HG03103 (cell line): ENCODE data around the gene TMC6.
"Not testable (repeated sequence)": the region's sequence is repeated elsewhere in the genome, so short reads cannot be mapped to it uniquely, and the experiment has no call there.

Experiments used
- ATAC-seq: cut with Tn5 transposase; IDR thresholded peaks from one replicate; pipeline ENCODE4 v1.9.1; 2021; ENCODE audit warnings: low read depth; ENCODE audit not compliant: unreplicated experiment

TMC6 gene, protein sequence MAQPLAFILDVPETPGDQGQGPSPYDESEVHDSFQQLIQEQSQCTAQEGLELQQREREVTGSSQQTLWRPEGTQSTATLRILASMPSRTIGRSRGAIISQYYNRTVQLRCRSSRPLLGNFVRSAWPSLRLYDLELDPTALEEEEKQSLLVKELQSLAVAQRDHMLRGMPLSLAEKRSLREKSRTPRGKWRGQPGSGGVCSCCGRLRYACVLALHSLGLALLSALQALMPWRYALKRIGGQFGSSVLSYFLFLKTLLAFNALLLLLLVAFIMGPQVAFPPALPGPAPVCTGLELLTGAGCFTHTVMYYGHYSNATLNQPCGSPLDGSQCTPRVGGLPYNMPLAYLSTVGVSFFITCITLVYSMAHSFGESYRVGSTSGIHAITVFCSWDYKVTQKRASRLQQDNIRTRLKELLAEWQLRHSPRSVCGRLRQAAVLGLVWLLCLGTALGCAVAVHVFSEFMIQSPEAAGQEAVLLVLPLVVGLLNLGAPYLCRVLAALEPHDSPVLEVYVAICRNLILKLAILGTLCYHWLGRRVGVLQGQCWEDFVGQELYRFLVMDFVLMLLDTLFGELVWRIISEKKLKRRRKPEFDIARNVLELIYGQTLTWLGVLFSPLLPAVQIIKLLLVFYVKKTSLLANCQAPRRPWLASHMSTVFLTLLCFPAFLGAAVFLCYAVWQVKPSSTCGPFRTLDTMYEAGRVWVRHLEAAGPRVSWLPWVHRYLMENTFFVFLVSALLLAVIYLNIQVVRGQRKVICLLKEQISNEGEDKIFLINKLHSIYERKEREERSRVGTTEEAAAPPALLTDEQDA

DNA sequence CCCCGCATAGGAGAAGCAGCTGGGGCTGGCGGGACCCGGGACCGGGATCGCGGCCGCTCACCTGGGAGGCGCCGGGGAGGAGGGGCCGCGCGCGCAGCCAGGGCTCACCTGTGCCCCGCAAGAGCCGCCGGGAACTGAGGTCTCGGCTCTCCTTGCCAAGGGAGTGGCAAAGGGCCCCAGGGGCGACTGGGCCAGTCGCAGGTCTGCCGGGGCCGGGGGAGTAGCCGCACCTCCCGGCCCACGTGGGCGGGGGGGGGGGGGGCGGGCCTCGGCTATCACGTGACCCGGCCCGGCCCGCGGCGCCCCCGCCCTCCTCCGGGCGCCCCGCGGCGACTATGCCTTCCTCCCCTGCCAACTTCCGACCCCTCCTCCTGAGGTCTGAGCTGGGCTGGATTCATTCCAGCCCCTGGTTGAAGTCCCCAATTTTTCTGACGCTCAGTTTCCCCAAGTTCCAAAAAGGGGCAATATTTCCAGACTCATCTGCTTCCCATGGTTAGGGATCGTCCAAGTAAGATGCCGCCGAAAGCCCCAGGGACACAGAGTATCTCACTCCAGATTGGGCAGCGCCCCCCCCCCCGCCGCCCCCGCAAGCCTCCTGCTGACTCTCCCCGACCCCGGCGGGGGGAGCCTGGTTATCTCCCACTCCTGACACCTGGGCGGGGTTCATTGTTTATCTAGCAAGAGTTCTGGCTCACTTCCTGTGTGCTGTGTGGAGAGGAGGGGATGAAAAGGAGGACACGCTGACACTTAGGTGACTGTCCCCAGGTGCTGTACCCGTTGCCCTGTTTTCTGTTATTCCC lies at the start of gene TMC6:
Gene TMC6 (minus strand): TSS at position 205 of the 800 bp plus-strand sequence. CDS start 1,923 bp downstream, outside the sequence.
- ATAC-seq = no peak

DNA sequence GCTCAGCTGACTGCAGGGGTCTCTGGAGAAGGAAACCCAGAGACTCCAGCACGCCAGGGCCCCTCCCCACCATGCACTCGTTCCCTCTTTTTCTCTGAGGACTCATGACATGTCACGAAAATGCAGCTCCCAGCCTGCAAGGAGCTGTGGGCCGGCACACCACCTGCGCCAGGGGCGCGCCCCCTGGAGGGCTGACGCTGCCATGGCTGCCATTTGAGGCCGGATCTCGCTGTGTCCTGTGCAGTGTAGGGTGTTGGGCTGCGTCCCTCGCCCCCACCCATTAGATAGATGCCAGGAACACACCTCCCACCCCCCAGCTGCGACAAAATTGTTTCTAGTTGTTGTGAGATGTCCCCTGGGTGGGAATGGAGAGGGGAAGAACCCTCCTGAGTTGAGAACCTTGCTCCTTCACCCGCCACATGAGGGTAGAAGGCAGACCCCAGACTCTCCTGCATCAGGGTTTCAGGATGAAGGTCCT lies 48.0 kb upstream of the TMC6 start:
- ATAC-seq = no peak

DNA sequence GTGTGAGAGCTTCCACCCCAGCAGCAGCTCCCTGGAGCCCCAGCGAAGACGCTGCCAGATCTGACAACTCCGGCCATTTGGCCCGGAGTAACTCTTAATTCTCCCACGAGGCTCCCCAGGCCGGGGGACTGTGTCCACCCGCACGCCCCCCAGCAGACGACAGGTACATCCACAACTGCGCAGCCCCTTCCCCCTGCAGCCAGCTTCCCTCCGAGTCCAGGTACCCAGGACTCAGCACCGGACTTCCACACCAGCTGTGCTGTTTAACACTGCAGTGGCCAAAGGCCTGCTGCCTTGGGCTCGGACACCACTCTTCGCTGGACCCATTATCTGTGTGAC lies 47.1 kb upstream of the TMC6 start:
- ATAC-seq = no peak

DNA sequence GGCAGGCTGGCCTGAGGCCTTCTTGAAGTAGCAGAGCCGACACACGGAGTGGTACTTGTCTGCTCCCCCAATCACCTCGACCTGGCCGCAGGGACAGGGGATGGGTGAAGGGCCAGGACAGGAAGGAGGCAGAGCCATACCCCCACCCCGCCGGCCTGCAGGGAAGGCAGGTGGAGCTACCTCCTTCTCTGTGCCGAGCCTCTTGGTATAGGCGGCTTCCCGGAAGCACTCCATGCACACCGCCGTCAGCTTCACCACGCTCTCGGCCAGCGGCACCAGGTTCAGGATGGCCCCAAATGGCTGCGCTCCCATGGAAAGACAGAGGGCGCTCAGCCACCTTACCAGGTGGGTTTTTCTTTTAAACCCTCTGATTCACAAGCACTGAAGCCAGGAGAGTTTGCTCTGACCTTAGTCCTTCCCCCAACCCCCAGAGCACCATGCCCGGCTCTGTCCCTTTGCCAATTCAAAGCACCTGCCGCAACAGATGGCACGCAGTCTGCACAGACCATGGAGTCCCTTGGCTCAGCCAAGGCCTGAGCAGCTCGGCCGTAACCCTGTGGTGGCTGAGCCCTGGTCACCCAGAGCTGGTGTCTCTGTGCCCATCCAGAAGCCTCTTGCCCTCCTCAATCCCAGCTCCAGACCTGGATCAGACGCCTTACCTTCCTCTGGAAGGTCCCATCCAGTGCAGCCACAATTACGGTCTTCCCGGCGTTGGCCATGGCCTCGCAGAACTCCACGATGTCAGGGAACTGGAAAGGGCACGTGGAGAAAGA lies 46.5 kb upstream of the TMC6 start:
- no peak for ATAC-seq

DNA sequence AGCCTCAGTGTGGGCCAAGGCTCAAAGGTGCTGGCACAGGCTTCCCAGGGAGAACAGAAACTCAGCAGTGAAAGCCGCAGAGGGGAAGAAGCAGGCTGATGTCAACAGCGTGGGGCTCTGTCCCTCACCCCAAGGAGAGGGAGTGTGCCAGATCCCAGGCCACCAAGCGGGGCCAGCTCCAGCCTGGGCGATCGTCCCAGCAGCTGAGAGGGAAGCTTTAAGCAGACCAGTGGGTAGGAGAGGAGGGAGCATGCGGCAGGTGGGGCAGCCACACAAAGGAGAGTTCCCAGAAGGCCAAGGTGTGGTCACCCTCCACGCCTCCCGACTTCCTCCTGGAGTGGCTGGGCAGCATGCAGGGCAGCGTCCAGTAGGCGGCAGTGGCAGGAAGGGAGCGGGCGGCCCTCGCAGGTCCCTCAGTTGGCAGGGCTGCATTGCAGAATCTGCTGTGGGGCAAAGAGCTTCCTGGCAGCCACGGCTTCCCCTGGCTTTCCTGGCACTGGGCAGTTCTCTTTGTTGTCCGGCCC lies 45.9 kb upstream of the TMC6 start:
- ATAC-seq = no peak

DNA sequence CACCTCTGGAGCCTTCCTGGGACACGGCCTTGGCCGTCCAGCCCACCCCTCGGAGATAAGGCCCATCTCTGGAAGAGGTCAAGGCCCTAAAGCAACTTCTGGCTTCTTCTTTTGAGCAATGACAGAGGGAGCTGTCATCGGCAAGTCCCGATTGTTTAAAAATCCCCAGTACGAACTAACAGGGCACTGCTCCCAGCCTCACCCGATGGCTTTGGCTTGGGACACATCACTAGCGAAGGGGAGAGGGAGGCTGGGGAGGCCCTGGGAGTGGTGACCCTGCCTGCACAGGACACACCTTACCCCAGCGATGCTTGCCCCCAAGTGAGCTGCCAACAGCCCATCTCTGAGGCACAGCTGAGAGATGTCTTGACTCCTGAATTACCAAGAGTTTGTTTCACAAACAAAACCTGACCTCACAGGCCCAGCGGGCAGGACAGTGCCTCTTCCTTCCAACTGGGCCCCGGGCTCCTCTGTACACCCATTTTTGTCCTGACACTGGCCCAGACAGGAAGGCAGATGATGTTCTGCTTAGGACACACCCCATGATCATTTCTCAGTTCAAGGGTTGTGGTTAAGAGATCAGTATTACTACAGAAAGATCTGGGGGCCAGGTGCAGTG lies 44.7 kb upstream of the TMC6 start:
- no peak for ATAC-seq

DNA sequence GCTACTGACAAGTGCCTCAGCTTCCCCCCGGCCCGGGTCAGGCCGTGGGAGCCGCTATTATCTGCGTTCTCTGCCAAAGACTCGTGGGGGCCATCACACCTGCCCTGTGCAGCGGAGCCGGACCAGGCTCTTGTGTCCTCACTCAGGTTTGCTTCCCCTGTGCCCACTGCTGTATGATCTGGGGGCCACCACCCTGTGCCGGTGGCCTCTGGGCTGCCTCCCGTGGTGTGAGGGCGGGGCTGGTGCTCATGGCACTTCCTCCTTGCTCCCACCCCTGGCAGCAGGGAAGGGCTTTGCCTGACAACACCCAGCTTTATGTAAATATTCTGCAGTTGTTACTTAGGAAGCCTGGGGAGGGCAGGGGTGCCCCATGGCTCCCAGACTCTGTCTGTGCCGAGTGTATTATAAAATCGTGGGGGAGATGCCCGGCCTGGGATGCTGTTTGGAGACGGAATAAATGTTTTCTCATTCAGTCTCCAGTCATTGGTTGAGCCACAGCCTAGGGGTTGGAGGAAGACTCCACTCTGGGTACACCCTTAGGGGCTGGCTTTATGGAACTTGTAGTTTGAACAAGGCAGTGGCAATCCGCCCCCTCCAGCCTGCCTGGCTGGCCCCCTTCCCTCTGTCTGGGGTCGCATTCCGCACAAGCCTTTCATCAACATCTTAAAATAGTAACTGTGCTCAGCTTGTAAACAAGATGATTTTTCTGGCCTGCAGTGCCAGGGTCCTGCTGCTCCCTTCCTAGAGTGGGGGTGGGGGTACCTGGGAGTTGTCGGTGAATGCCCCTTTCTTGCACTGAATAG lies 43.9 kb upstream of the TMC6 start:
- no peak for ATAC-seq

DNA sequence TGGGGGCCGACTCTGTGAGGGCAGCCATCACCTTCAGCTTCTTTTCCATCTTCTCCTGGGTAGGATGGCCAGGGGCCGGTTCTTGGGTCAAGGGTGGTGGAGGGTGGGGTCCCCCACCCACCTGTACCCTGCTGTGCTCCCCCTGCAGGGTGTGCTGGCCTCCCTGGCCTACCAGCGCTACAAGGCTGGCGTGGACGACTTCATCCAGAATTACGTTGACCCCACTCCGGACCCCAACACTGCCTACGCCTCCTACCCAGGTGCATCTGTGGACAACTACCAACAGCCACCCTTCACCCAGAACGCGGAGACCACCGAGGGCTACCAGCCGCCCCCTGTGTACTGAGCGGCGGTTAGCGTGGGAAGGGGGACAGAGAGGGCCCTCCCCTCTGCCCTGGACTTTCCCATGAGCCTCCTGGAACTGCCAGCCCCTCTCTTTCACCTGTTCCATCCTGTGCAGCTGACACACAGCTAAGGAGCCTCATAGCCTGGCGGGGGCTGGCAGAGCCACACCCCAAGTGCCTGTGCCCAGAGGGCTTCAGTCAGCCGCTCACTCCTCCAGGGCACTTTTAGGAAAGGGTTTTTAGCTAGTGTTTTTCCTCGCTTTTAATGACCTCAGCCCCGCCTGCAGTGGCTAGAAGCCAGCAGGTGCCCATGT lies 43.2 kb upstream of the TMC6 start:
- ATAC-seq = not testable (repeated sequence)

DNA sequence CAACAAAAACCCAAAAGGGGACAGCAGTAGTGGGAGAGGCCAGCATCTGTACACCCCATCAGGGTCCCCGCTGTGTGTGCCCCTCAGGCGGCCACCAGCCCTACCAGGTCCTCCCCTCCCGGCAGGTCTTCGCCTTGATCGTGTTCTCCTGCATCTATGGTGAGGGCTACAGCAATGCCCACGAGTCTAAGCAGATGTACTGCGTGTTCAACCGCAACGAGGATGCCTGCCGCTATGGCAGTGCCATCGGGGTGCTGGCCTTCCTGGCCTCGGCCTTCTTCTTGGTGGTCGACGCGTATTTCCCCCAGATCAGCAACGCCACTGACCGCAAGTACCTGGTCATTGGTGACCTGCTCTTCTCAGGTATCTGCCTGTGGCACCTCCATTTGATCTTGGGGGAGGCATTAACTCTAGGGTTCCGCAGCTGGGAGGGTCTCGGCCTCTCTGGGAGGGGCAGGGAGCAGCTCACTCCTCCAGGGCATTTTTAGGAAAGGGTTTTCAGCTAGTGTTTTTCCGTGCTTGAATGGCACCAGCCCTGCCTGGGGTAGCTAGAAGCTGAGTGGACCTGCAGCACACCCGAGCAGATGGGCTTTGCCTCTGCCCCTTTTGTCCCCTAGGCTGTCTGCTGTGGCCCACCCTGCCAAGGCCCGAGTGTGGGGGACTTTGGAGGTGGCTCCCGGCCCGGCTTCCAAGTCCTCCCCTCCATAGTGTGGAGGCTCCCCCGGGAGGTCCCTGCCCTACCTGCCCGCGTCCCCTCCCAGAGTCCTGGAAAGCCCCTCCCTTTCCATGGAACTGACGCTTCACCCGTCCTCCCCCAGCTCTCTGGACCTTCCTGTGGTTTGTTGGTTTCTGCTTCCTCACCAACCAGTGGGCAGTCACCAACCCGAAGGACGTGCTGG lies 42.4 kb upstream of the TMC6 start:
- no peak for ATAC-seq

DNA sequence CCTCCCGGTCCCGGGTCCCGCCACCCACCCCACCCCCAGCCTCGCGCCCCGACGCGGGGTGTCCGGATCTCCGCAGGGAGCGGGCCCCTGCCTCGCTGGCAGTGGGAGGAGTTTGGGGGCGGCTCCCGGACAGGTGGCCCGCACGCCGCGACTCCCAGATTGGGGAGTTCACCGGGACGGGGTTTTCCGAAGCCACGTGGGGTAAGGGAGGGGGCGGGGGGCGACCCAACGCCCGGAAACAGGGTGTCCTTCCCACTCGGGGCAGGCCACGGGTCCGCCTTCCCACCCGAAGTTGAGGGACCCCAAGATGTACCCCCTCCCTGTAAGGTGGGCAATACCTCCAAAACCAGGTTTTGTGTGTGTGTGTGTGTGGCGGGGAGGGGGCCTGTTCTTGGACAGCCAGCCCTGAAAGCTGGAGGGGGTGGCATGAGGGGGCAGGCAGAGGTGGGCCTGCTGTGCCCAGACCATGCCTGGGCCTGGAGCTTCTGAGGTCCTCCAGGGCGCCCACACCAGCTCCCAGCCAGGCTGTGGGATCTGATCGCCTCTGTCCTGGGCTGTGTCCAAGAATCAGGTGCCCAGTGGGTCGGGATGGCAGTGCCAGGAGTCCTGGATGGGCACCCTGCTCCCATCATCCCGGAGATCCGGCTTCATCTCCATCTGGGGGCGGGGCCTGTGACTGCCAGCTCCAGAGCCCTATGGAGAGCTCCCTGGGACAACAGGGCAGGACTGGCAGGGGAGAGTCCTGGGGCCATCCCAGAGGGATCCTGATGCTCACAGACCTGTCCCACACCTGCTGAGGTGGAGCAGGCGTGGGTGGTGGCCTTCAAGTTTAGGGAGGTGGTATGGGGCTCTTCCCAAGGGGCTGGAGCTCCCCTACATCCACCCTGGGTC lies 40.6 kb upstream of the TMC6 start:
- no peak for ATAC-seq

DNA sequence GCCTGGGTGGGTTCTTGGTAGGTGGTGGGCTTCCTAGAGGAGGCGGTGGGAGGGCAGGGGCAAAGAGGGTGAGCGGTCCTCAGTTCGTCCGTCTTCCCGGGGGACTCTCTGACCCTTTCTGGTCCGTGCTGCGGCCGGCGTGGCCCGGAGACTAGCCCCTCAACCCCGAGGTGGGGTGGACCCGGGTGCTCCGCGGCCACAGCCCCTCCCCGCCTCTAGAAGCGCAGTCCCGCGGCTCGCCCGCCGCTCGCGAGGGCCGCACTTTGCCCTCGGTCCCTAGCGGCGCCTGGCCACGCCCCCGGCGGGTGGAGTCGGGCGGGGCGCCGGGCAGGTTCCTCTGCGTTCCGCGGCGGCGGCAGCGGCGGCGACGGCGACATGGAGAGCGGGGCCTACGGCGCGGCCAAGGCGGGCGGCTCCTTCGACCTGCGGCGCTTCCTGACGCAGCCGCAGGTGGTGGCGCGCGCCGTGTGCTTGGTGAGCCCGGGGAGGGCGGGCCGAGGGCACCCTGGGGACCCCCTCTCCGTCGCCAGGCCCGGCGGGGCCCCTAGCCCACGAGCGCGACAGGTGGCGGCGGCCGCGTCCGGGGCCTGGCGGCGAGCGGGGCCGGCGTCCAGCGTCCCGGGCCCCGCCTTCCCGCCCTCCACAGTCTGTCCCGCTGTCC lies 39.8 kb upstream of the TMC6 start, which contains the start of gene SYNGR2:
Gene SYNGR2 (plus strand): TSS at position 340 of the 661 bp plus-strand sequence. CDS start 36 bp downstream, at position 376.
- no peak for ATAC-seq

DNA sequence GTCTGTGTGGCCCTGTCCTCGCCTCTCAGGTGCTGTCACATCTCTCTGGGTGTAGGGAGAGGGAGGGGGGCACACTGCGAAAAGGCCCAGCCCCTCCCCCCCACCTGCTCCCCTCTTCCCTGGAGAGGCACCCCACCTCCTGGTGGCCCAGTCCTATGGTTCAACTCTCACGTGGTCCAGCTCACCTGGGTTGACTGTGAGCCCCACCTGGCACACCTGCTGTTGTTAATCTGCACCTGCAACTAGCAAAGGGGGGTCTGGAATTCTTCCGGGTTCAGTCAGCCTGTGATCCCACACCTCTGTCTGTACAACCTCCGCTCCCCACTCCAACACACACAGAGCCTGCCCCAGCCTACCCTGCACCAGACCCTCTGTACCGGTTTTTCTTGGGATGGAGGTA lies 37.9 kb upstream of the TMC6 start:
- no peak for ATAC-seq

DNA sequence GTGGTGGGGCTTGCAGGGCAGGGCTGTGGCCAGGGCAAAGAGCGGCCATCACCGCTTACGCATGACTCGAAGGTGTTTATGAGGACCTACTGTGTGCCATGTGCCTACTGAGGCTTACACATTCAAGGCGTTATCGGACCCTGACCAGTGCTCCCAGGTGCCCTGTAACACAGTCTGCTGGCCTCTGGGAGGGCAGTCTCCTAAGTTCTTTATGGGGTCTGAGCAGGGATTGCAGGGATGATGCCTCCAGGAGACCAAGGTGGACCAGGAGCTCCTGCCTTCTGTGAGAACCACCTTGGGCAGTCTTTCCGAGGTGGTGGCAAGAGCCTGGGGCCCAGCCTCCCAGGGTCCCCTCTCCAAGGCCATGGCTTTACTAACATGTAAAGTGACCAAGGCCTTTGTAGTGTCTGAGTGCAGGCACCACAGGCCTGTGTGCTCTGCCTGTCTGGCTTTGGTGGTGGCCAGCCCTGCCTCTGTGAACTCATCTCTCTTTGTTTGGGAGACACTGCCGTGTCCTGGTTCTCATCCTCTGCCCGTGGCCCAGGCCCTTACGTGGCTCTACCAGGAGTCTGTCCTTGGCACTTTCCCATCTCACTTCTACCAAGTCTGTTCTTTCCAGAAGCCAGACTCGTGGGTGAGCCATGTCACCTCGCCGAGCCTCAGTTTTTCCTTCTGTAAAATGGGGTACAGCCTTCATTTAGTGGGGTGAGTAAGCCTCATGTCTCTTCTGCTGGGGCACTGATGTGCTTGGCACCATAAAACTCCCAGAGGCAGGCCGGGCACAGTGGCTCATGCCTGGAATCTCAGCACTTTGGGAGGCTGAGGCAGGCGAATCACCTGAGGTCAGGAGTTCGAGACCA lies 36.4 kb upstream of the TMC6 start:
- no peak for ATAC-seq

DNA sequence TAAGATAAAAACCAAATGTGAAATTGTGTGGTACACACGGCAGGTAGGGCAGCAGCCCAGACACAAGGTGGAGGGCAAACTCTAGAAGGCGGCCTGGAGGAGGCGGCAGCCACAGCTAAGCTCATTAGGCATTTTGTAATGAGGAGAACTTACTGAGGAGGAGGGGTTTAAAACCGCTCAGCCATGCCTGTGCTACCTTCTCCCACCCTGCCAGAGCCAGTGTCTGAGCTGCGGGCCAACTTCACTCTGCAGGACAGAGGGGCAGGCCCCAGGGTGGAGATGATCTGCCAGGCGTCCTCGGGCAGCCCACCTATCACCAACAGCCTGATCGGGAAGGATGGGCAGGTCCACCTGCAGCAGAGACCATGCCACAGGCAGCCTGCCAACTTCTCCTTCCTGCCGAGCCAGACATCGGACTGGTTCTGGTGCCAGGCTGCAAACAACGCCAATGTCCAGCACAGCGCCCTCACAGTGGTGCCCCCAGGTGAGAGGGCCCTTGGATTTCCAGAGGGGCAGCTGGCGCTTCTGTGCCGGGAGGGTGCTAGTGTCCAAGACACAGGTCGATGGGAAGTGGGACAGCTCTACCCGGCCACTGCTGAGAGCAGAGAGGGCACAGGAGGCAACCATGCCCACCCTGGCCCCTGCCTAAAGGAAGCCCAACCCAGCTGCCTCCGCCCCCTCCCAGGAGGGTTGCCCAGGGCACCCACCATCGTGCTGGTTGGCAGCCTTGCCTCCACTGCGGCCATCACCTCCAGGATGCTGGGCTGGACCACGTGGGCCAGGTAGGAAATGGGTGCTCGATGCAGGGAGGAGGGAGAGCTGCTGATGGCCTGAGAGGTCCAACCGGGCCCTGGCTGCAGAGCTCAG lies 35.6 kb upstream of the TMC6 start:
- no peak for ATAC-seq
